HG03521 (cell line): ENCODE measurements around the gene SLC9A3.

ENCODE experiments used
- ATAC-seq: cut with Tn5 transposase; IDR thresholded peaks from one replicate; pipeline ENCODE4 v1.9.1; 2021; ENCODE audit warnings: mild to moderate bottlenecking, moderate library complexity; ENCODE audit not compliant: unreplicated experiment

SLC9A3 gene

DNA sequence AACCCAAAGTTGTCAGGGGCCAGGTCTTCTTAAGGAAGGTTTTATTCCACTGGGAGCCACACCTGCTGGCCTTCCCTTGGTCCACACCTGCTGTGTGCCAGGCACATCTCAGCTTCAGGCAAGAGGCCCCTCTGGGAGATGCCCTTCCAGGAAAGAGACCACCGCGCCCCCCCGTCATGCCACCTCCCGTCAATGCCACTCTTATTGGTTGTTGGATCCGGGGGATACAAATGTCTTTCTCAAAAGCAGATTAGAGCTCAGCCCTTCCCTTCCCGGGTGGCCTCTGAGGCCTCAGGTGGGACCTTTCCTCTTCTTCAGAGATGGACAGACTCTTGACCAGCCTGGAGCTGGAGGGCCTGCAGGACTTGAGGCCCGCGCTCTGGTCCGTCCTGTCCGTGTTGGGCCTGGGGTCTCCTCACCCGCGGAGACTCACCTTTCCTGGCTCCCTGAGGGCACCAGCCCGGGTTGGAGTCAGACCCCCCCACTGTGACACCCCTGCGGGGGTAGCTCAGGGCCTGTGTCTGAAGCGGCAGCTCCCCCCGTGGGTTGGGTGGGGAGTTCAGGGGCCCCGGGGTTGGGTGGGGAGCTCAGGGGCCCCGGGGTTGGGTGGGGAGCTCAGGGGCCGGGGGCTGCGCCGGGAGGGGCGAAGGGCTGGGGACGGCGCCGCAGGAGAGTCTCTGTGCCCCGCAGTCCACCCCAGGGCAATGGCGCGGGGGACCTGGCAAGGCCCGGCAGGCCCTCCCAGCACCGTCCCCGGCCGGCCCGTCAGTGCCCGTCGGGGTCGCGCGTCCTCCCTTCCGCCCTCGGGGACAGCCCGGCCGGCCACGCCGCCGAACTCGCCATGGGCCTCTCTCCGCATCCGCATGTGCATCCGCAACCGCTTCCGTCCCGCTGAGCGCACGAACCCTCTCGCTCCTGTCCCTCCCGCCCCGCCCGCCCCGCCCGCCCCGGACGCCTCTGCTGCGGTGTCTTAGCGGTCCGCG, 3.7 kb upstream of the SLC9A3 start:
- no peak for ATAC-seq

DNA sequence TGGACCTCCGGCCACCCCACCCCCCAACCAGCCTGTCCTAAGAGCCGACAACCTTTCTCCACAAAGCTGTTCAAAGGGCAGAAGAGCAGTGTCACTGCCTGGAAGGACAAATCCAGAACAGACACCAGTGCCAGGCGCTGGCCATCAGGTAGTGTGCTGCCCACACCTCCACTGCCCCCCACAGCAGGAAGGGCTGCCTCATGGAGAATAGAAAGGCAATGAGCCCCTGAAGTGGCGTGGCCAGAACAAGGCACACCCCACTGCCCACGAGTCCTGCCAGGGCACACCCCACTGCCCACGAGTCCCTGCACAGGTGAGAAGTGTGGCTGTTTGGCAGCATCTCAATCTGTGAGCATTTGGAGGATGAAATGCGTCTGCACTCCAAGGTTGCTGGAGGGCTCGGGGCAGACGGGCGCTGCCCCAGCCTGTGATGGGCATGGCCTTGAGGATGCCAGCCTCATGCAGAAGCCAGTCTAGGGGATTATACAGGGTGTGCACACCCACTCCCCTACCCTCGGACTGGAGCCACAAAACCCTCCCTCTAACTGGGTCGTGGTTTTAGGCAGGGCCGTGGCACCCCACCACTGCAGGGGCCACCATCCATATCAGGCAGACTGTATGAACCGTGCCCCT, 2.3 kb upstream of the SLC9A3 start:
- no peak for ATAC-seq

DNA sequence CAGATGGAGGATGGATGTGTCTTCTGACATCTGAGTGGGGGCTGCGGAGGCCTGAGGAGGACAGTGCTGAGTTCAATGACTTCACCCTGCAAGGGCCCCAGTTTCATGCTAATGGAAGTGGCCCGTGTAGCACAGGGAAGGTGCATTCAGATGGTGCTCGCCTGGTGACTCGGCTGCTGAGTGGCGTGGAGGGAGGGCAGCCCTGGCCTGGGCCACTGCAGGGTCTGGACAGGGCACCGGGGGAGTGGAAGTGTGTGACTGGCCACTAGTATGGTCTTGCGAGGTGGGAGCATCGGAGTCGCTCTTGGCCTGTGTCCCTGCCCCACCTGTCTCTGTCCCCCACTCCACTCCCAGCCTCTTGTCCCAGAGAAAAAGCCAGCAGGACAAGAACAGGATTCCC, 1.7 kb upstream of the SLC9A3 start:
- ATAC-seq, result no peak

DNA sequence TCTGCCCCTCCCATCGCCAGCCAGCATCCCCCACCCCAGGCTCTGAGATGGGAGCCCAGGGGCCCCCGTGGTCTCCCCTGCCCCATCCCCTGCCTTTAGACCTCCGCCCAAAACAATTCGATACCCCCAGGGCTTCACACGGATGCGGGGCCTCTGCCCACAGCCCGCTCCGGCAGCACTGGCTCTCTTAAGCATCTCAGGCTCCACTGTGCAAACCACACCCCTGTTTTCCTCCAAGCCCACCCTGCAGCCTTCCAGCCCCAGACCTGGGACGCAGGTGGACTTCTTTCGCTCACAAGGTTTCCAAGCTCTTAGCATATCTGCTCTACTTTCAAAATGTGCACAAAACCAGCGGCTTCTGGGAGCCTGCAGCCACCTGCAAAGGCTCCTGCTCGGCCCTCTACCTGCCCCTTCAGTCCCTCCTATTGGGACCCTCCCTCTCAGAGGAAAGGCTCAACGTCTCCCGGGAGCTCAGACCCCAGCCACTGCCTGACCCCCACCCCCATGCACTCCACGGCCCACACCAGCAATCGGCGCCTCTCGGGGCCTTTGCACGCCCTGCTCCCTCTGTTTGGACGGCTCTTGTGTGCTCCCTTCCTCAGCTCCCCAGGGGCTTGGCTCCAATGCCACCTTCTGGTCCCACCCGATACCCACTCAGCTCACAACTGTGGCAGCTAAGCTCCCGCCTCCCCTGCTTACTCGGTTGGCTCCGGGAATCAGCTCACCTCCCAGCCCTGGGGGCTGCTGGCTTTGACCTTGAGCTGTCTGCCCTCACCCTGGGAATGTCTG, 918 bp upstream of the SLC9A3 start:
- no peak for ATAC-seq

DNA sequence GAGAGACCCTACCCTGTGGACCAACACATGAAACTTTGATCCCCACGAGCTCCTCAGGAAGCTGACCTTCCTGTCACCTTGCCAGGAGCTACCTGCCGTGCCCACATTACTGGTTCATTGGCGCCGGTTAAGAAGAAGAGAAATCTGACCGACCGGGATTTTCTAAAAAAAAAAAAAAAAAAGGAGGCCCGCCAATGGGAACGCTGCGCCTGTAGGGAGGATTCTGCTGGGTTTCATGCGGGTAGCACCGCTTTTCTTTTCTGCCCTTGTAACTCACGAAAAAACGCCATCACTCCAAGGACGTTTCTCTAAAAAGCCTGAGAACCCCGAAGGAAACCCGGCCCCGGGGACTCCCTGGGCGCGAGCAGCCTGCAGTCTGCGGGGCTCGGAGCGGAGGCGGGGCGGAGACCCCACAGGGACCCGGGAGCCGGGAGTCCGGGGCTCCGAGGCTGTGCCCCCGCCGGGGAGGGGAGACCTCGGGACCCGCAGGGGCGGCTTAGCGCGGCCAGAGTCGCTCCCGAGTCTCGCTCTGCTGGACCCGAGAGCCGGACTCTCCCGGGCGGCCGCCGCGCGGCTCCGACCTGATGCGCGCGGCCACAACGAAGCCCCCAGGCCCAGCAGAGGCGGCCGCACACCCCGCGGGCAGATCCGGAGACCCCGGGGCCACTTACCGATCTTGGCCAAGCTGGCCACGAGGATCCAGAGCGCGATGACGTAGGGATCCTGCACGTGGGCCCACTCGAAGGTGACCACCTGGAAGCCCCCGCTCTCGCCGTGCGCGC, 617 bp downstream of the SLC9A3 start:
- no peak for ATAC-seq

DNA sequence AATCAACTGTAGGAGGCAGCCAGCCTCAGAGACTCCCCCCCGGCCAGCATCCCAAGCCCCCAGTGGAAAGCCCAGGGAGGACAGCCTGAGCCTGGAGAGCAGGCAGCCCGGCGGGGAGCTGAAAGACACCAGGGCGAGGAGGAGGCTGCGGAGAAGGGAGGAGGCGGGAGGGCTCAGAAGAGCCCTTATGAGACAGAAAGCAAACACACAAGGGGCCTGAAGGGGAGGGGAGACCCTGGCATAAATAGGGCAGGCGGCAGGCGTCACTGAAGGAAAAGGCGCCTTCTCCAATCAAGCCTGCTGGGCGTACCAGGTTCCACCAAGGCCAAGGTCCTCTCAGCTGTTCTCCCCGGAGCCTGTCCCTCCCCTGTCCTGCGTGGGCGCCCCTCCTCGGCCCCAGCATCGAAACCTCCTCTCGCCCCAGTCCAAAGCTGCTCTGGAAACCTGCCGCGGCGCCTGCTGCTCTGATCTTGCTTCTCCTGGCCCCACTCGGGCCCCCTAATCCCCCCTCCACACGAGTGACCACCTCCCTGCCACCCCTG, 1.3 kb downstream of the SLC9A3 start:
- ATAC-seq, result no peak

DNA sequence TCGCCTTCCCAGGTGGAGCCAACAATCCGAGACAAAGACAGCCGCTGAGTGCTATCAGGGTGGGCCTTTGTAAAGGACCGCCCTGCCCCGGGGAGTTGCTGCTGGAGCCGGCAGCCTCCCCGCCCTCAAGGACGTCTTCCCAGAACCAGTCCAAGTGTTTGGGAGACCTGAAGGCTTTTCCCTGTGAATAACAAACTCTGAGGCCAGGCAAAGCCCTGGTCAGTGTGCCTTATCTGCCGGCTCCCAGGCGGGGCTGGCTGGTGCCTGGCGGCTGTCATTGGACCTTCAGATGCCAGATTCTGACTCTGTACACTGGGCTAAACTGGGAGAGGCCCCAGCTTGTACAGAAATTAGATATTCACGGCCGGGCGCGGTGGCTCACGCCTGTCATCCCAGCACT, 2.1 kb downstream of the SLC9A3 start:
- ATAC-seq, result no peak

DNA sequence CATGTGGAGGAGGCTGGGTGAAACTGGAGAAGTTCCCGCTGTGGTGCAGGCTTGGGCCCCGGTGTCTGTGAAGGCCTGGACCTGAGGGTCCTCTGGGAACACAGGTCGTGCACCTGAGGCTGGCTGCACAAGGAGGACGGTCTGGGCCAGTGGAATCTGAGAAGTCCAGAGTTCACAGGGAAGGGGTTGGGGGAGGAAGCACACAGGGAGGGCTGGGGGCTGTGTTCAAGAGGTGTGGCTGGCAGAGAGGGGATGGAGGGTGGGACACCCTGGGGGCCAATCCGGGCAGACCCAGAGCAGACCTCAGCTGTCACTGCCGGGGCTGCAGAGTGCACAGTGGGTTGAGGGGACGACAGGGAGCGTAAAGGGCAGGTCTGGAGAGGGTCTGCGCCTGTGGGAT, 2.6 kb downstream of the SLC9A3 start:
- ATAC-seq, result no peak

DNA sequence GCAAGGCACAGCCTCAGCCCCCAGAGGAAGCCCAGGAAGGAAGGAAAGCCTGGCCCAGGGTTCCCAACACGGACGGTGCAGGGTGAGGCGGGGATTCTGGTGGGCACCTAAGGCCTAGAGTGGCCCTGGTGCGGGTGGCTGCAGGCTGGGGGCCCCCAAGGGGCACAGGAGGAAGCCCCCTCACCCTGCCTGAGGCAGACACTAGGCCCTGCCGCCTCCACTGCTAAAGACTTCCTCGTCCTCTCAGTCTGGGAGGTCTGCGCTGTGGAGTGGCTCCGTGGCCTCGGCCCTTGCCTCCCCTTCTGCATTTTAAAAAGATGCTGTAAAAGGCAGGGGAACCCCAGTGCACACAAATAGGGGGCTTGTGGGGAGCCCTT, 3.4 kb downstream of the SLC9A3 start:
- no peak for ATAC-seq

DNA sequence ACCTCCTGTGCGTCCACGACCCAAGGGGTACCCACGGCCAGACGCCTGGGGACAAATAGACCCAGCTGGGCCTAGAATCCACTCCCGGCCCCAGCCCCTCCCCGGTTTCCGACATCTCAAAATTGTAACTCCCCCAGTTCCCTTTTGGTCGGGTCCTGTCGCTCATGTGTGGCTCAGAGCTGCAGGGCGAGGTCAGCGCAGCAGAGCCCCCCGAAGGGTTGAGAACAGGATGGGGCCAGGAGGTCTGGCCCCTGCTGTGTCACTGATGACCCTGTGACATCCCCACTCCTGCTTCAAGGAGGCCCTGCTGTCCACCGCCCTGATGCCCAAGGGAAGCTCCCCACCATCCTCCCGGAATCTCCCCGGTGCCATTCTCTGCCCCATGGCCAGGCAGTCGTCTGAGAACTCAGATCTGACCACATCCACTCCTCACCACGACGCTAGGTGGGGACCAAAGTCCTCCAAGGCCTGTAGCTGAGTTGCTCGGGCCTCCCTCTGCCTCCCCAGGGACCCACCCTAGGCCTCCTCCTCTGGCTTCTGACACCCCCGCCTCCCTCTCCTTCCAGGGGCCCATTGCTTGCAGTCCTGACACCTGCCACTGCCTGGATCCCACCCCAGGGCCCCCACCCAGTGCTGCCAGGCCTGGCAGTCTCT, 3.9 kb downstream of the SLC9A3 start:
- no peak for ATAC-seq

DNA sequence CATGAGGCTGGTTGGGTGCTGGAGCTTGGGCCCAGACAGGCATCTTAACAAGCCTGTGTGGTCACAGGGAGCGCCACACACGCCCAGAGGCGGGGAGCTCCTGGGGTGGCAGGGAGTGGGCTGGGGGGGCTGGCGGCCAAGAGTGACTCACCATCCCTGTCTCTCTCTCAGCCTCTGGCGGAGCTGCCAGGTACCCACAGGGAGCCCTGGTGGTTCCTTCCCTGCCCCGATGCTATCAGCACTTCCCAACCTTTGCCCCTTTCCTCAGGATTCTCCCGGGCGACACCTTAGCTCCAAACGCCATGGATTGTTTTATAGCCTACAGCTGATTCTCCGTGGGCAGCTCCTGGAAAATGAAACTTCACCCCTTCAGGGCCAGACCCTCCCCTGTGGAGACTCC, 5.5 kb downstream of the SLC9A3 start:
- ATAC-seq, result no peak

DNA sequence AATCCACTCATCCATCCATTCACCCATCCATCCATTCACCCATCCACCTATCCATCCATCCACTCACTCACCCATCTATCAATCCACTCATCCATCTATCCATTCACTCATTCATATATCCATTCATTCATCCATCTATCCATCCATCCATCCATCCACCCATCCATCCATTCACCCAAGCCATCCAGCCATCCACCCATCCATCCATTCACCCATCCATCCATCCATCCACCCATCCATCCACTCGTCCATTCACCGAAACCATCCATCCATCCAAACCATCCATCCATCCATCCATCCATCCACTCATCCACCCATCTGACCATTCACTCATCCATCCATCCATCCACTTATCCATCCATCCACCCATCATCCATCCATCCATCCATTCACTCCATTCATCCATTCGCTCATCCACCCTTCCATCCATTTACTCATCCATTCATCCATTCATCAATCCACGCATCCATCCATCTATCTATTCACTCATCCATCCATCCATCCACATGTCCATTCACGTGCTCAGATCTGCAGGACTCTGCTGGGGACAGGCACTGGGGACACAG, 6.6 kb downstream of the SLC9A3 start:
- no peak for ATAC-seq

DNA sequence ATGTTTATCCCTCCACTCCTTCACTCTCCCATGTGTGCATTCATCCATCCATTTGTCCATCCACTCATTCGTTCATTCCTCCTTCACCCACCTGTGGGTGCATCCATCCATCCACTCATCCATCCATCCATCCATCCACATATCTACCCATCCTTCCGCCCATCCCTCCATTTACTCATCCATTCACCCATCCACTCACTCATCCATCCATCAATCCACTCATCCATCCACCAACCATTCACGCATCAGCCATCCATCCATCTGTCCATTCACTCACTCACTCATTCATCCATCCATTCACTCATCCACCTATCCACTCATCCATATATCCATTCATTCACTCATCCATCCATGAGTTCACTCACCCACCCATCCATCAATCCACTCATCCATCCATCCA, 7.3 kb downstream of the SLC9A3 start:
- ATAC-seq, result no peak

DNA sequence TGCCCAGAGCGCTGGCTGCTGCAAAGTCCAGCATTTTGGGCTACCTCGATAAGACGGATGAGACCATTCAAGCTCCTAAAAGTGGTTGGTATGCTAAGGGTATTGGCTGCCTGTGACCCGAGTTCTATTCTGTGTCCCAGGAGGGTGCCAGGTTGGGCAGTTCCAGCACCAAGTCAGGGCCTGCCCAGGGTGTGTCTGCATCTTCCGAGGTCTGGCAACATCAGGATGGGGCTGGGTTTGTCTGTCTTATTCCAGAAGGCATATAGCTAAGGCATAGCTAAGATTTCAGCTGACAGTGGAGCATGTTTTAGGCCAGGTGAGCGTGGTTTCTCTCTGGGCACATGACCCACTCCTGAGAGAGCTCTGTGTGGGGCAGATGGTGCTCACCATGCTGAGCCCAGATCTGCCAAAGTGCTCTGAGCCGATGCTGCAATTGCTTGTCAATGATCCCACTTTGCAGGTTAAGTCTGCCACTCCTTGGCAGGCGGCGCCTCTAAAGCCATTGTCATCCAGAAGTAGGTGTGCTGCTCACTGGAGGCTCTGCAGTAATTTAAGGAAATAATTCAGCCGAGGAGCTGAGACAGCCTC, 7.8 kb downstream of the SLC9A3 start:
- no peak for ATAC-seq

DNA sequence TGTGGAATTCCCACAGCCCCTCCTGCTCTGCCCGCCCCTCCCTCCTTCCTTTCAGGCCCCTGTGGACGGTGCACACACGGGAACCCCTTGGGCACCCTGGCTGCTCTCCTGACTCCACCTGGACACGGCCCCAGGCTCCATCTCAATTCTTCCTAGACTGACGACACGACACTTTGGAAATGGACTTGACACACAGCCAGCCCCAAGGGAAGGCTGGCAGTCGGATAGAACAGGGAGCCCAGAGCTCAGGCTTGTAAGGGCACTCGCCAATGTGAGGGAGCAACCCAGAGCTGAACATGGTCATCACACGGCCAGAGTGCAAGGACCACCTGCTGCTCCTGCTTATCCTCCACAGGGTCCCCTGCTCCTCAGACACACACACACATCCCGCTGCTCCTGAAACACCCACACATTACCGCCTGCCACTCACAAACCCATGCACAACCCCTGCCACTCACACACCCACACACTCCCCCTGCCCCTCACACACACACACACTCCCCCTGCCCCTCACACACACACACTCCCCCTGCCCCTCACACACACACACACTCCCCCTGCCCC, 8.9 kb downstream of the SLC9A3 start:
- no peak for ATAC-seq

DNA sequence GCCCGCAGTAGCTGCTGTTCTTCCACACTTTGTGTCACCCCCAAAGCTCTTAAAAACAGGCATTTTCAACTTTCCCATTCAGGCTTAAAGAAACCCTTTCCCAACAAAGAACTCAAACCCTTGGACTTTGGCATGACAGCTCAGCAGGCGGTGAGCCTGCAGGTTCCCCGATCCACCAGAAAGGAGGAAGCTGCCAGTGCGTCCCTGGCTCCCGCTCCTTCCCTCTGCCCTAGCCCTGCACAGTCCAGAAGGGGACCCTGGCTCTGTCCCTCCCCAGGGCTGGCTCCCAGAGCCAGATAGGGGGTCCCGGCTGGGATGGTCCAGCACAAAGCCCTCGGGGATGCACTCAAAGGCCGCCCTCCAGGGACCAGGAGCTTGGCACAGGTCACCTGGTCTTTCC, 9.6 kb downstream of the SLC9A3 start:
- no peak for ATAC-seq

DNA sequence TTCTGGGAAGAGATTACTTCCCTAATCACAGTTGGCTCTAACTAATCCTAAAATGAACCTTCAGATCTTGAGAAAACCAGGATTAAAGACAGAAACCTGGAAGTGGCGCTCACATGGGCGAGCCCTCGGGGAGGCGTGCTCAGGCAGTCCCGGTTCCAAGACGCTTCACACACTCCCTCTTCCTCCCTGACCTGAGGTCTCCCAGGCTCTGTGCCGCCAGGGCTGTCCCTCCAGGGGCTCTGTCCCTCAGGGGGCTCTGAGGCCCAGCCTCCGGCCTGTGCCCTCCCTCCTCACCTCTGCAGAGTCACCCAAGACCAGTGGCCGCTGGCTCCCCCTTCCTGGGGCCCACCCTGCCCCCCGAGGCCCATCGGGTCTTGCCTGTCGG, 10.2 kb downstream of the SLC9A3 start:
- no peak for ATAC-seq

DNA sequence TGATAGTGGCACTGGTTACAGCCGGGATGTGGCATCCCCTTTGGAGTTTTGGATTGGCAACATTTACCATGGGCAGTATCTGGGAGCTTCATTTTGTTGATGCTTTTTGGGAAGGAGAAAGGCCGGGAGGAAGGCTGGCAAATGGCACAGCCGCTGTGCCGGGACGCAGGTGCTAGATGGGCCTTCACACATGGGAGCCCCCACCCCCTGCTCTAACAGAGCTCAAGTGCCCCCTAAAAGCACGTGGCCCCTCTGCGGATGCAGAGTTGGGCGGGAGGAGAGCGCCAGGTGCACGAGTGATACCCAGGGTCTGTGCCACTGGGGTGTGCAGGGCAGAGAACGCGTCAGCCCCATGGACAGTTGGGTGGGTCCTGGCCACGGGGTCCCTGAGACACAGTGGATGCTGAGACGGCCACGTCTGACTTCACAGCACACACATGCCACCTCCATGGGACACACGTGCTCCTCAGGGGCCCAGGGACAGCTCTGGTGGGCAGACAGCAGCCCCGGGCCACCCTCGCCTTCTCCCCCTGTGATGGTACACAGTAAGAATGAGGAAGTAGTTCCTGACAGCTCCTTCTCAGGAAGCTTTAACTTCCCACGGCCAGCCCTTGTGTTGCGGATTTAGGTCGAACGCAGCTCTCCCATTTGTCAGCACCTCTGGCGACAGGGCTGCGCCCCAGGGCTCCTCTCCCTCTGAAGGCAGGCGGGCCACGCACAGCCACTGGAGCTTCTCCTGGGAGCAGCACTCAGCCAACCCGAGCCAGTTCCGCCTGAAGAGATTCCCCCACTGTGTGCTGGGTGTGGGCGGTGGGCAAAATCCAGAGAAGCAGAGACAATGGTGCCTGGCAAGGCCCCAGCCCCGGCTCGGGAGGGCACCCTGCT, 10.8 kb downstream of the SLC9A3 start:
- no peak for ATAC-seq
